NCI-H1105 (cell line): ENCODE data around the gene EFCAB6.

Experiments
- DNase-seq: peaks from one replicate; lab custom pipeline; 2025; lab: John Stamatoyannopoulos, UW

Gene EFCAB6

DNA sequence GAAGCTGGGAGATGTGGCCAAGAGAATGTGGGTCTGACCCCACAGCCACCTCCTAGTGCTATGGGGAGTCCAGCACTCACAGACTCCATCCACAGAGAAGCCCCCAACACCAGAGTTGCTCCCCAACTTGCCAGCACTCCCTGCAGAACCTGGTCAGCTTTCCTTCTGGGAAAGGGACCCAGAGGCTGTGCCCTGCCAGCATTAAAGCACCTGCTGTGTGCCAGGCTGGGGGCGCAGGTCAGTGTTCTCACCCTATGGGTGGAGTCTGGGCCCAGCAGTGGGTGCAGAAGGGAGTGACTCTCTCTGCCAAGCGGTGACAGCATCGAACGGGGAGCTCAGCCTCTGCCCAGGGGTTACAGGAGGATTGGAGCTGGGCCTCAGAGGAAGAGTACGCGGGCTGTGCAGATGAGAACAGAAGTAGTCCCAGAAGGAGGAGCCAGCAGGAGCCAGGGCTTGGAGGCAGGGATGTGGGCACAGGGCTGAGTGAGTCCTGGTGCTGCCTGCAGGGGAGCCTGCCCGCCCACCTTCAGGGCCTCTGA, 285.9 kb downstream of the EFCAB6 start:
- DNase-seq = no peak

DNA sequence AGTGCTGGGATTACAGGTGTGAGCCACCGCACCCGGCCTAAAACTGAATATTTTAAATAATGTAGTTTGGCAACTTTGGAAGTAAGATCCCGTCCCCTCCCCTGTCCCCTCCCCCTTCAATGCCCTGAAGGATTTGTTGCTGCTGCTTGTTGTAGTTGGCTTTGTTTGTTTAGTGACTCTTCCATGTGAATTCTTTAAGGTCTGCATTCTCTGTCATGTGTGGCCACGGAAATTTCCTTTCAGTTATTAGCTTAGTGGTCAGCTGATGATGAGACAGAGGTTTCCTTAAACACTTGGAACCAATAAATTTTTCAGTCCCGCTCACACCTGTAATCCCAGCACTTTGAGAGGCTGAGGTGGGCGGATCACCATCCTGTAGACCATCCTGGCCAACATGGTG, 290.4 kb downstream of the EFCAB6 start:
- DNase-seq = no peak

DNA sequence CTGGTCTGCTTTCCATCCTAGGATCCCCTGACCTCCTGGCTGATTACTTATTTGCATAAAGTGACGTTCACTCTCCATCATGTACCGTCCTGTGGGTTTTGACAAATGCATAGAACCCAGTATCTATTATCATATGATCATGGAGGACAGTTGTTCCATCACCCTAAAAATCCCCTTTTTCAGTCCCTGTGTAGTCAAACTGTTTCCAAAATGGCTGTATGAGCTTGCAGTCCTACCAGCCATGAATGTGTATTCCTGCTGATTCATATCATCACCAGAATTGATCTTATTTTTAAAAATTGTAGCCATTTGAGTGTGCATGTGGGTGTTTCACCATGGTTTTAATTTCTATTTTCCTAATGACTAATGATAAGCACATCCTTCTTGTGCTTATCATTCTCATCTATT, 291.5 kb downstream of the EFCAB6 start:
- DNase-seq = no peak

DNA sequence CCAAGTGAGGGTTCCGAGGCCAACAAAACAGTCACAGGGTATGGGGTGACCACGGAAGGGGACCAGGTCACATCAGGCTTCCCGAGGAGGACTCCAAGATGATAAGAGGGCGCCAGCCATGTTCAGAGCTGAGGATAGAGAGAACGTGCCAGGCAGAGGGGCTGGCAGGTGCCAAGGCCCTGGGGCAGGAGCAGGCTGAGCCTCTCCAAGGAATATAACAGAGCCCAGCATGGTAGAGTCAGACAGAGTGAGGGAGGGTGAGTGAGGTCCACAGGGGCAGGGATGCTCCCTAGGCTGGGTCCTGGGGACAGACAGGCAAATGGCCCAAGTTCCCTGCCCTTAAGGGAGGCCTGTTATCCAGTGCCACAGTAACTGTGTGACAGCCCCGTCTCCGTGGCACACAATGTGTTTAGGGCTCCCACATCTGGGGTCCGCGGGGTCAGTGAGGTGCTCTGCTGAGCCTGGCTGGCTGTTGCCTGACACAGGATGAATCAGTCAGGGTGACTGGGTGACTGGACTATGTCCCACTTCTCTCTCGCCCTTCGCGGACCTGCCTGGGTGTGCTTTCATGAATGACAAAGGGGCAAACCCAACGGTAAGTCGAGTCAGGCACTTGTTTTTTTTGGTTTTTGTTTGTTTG, 295.0 kb downstream of the EFCAB6 start:
- no peak for DNase-seq

DNA sequence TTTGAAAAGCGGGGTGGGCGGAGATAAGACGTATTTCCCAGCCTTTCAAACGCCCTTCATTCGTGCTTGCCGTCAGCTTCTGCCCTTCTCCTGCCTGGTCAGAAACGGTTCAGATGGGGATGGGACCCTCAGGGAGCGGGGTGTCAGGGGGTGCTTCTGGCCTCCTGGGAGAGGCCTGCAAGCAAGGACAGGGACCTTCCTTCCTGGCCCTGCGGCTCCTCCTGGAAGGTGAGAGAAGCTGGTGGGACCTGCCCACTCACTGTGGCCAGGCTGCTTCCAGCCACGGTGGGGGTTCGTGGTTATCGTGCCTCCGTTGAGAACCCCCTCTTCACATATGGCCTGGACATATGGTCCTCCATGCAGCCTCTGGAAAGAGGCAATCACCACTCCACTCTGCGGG, 295.7 kb downstream of the EFCAB6 start:
- DNase-seq = no peak

DNA sequence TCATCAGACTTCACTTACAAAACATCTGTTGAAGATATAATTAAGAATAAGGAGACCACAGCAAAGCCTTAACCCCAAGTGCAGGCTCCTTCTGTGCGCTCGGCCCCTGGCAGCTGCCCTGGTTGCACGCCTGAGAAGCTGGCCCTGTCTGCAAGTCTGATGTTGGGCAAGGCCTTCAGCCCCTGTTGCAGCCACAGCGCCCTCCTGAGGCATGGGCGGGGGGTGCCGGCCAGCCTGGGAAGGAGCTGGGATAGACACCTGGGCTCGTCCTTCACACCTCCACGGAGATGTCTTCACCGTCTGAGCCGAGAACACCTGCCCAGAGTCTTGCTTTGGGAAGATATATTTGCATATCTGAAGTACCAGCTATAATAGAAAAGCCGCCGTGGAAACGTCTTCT, 296.2 kb downstream of the EFCAB6 start:
- DNase-seq = no peak

DNA sequence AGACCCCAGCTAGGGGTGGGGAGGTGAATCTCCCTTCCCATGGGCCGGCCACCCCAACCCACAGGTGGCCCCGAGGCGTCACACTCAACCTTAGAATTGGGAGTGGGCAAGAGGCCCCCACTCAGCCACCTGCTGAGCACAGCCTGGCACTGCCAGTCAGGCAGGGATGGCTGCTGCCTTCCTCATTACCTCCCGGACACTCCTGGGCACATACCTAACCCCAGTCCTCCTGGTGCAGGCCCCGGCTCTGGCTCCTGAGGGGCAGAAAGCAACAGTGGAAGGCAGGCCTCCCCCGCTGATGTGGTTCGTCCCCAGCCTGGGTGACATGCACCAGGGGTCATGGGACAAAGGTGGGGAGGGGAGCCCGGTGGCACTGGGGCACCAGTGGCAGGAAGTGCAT, 296.7 kb downstream of the EFCAB6 start:
- no peak for DNase-seq

DNA sequence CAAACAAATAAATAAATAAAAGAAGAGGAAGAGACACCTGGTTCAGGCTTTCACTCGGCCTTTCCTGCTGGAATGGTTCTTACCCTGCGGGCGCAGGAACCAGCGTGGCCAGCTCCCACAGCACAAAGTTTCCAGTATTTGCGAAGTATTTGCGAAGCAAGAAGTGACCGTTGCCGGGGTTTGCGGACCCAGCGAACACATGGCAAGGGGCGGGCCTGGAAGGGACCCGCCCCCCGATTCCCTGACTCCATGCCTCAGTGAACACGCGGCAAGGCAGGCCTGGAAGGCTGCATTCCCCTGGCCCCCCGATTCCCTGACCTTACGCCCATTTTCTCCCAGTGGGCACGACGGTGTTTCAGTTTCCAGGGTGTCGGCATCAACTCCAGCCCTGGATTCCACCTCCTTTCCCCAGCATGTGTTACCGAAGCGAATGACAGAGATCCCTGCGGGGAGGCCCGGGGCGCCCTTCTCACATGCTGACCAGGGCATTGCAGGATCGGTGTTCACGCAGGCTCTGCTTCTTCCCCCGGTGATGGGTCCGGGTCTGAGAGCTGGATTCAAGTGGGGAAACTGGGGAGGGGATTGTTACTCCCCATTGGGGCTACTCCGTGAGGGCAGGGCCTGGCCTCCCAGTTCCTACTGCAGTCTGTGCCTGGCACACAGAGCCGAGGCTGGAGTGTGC, 297.5 kb downstream of the EFCAB6 start:
- no peak for DNase-seq

DNA sequence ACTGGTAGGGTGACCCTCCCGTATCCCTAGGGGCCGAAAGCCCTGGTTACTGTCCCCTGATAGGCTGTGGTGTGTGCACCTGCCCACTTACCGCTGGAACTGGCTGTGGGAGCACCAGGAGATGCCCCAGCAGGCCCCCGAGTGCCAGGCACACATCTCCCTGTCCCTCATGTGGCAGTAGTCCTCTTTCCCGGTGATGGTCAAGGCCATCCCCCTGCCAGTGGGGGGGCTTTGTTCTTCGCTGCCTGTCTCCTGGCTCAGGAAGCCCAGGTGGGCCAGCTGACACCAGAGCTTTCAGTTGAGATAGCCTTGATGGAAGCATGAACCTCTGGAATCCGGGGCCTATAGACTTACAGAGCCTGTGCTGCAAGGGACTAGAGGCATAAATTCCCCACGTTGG, 299.8 kb downstream of the EFCAB6 start:
- no peak for DNase-seq

DNA sequence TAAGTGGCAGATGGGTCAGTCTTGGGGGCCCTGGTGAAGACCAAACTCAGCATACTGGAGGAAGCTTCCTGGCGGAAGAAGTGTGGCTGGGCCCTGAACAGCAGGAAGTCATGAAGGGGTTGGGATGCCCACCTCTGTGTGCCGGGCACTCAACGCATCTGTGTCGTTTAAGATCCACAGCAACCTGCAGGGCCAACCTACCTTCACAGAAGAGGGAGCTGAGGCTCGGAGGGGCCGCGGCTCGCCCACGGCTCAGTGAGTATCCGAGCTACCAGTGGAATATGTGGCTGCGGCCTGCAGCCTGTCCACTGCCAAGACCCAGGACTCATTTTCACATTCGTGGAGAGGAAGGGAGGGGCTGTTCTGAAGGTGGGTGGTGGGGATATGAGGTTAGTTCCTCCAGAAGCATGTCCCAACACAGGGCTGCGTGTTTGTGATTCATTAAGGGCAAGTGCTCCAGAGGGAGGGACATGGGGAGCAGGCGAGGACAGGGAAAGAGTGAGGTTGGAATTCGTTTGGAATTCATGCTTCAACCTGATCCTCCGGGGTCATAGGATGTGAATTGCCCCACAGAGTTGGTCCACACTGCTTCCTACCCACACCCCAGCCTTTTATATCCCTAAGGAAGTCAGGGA, 300.7 kb downstream of the EFCAB6 start:
- DNase-seq = no peak

DNA sequence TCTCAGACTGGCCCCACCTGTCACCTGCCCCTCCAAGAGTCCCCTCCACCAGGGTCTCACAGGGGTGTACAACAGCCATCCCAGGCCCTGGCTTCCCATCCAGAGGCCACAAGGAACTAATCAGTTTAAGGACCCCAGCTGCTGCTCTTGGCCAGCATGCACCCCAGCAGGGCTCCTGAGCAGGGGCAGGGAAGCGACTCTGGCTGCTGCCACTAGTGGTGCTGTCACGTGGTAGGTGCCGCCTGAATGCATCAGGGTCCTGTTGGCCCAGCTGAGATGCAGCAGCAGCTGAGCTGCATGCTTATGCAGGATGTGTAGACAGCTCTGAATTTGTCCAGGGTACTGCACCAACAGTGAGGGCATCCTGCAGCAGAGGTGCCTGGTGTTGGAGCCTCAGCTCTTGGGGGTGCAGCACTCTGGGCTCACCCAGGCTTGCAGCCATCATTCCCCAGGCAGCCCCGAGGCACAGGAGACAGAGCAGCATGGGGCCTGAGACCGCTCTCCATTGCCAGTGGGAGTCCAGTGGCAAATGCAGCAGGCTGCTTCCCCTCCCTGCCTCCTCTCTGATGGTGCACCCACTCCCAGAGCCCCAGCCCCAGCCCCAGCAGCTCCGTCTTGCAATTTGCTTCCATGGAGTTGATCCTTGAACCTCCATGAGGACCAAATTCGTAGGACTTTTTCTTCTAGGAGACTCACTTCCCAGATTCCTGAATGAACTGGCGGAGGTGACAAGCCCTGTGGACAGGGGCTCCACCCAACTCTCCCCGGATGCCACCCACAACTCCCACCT, 301.6 kb downstream of the EFCAB6 start:
- DNase-seq = no peak

DNA sequence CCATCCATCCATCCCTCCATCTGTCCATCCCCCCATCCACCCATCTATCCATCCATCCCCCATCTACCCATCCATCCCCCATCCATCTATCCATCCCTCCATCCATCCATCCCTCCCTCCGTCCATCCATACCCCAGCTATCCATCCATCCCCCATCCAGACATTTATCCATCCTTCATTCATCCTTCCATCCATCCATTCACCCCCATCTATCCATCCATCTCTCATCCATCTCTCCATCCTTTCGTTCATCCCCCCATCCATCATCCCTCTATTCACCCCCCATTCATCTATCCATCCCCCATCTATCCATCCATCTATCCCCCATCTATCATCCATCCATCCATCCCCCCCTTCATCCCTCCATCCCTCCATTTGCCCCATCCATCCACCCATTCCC, 302.8 kb downstream of the EFCAB6 start:
- DNase-seq = no peak

DNA sequence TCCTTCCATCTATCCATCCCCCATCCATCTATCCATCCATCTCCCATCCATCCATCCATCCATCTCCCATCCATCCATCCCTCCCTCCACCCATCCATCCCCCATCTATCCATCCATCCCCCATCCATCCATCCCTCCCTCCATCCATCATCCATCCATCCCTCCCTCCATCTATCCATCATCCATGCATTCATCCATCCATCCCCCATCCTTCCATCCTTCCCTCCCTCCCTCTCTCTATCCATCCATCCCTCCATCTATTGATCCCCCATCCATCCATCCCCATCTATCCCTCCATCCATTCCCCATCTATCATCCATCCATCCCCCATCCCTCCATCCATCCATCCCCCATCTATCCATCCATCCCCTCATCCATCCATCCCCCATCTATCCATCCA, 303.6 kb downstream of the EFCAB6 start:
- DNase-seq = no peak

DNA sequence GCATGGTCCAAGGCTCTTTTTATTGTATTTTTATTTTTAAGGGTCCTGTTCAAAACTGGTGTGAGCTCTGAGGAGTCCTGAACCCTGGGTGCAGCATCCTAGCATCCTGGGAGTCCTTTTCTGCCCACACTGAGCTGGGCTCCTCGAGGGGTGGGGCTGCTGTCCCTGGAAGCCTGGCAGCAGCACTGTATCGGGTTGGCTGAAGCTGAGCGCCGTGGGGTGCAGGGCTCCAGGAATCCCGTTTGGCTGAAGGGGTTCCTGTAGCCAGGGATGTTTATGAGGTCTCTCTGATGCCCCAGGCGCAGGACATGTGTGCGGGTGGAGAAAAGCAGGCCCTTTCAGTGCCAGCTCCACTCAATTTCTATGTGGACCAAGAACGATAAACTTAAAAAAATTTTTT, 304.9 kb downstream of the EFCAB6 start:
- DNase-seq = no peak

DNA sequence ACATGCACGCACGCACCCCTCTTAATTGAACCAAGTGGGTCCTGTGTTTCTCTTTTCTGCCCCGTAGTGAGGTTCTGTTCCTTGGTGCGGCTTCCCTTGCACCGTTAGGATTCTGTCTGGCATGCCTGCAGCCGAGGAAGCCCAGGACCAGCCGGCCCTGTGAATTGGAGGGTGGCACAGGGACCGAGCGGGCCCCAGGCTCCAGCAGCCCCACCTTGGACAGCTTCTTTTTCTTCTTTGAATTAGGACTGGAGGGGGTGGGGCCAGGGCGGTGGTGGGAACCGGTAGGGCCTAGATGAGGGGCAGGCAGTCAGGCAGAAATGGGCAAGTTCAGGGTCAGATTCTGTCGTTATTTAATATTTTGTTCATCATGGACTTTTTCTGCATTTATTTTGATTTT, 305.6 kb downstream of the EFCAB6 start:
- DNase-seq = no peak

DNA sequence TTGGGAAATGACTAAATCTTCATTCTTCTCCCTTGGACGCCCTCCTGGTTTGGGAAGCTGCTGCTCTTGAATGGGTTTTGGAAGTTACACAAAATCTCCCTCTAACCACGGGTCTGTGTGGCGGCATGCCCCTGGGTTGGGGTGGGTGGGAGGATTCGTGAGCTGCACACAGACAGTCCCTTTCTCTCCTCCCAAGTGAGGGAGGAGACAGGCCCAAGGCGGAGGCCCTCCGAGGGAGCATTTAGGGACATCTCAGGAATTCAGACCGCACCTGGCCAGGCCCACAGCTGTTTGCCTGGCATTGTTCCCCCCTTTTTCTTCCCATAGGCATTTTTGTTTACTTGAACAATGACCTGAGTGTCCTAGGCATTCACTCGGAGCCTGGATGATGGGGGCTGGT, 306.2 kb downstream of the EFCAB6 start:
- no peak for DNase-seq

DNA sequence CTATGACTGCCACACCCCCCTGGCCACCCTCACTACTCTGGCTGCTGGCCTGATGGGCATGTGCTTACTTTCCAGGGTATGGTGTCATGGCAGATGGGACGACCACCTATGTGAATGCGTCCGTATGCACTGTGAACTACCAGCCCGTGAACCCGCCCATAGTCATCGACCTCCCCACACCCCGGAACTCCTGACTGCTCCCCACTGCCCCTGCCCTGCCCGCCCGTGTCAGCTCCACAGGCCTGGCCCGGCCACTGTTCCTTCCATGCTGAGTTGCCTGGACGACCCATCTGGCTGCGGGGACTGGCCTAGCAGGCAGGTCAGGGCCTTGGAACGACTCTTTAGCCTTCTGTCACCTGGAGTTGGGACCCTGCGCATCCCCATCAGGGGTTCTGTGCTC, 306.7 kb downstream of the EFCAB6 start:
- DNase-seq = no peak

DNA sequence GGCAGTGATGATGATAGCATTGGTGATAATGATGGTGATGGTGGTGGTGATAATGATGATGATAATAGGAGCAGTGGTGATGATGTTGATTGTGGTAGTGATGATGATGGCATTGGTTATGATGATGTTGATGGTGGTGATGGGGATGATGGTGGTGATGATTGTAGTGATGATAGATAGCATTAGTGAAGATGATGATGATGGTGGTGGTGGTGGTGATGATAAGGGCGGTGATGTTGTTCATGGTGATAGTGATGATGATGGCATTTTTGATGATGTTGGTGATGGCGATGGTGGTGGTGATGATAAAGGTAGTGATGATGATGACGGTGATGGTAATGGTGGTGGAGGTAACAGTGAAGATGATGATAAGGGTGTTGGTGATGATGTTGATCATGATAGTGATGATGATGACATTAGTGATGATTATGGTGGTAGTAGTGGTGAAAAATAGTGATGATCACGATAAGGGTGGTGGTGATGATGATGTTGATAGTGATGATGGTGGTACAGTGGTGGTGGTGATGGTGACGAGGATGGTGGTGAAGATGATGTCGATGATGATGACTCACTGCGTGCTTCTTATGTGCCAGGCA, 307.3 kb downstream of the EFCAB6 start:
- DNase-seq = no peak

DNA sequence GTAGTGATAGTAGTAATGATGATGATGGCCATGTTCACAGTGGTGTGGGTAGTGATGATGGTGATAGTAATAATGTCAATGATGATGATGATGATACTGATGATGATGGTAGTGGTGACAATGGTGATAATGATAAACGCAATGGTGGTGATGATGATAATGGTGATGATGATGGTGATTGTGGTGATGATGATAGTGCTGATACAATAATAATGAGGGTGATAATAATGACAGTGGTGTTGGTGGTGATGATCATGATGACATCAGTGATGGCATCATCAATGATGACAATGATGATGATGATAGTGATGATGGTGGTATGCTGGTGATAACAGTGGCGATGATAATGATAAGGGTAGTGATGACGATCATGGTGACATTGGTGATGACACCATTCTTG, 308.0 kb downstream of the EFCAB6 start:
- DNase-seq = no peak

DNA sequence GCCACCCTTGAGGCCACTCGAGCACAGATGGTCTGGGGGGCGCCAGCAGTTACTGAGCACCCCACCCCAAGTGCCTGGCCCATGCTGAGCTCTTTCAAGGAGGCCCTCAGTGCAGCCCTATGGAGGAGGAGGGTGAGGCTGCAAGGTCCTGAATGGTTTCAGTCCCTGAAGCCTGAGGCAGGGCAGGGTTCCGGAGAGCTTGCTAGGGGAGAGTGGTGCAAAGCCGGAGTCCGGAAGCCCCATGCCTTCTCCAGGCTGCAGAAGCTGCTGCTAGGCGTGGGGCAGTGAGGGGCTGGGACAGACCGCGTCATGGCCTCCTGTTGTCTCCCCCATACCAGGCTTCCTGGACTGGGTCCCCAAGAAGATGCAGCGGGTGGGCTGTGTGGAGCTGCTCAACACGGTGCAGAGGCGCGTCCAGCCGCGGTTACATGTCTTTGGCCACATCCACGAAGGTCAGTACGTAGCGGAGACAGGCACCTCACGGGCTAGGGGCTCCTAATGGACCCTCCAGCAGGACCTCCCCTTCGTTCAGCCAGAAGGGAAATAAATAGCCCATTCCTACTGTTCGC, 309.7 kb downstream of the EFCAB6 start:
- no peak for DNase-seq

DNA sequence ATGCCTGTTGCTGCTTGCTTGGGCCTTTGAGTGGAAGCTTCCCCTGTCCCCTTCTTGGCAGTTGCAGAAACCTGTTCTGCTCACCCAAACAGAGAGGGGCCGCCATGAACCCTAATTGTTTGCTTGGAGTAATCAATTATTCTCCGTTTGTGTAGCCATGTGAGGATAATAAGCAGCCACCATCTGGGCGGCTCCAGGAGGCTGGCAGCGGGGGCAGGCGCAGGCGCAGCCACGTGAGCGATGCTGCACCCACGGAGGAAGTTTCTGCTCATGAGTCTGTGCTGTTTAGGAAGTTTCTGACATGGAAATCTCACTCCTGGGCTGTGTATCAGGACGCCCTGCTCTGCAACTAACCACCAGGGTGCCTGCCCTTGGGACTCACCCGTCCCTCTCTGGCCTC, 310.2 kb downstream of the EFCAB6 start:
- no peak for DNase-seq
